Stimulated activated CD4-positive, alpha-beta T cell treated with anti-CD3 and anti-CD28 coated beads, Interleukin-4, amount 100 ng/mL, for 24 hours (primary cell): ENCODE data around the gene ZNF662.
"Not testable (repeated sequence)": the region's sequence is repeated elsewhere in the genome, so short reads cannot be mapped to it uniquely, and the experiment has no call there.

Experiments used
- DNase-seq: peaks from one replicate; pipeline ENCODE4 v3.0.0-alpha.2; 2020

Gene ZNF662

DNA sequence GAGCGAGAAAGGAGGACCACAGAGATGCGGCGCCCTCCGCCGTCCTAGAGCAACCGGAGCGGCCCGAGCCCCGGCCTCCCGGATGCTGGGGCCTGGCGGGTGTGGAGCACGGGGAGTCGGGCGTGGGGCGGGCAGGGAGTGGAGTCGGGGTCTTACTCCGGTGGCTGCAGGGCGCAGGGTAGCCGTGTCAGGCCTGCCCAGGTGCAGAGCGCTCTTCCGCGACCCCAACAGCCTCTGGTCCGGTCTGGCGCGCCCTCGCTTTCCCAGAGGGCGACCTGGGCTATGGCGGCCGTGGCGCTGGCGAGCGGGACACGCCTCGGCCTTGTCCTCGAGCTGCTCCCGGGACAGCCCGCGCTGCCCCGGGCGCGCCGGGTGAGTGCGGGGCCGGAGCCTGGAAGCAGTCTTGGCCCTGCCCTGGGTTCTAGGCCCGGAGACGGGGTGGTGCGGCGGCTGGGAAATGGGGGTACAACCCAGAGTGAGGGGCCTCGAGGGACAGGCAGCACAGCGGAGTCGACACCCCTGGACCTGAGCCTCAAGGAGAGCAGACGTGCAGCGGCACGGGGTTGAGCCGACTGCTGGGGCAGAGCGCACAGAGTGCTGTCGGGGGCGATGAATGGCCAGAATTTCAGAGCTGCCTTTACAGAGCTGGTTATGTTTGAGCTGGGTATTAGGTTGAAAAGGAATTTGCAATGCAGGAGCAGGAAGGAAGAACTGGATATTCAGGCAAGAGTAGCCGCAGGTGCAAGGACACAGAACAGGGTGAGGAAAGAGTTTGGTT lies at the start of gene ZNF662:
Gene ZNF662 (plus strand): TSS at position 73 of the 778 bp plus-strand sequence. CDS start 1,973 bp downstream, outside the sequence.
- no peak for DNase-seq

DNA sequence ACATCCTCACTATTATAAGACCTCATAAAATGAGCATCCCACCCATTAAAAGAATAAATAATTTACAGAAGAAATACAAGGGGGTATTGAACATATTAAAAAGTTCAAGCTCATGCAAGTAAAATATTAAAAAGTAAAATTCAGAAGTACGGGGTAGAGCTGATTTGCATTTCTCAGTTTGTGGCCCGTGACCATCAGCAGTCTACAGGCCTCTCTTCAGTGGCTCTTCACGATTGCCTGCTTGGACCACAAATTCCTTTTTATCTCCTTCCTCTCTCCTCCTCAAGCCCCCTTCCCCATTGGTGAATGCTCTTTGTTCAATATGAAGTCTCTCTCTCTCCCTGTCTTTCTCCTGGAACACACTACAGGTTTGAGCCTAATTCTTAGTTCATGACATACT lies 49.4 kb upstream of the ZNF662 start:
- DNase-seq = no peak

DNA sequence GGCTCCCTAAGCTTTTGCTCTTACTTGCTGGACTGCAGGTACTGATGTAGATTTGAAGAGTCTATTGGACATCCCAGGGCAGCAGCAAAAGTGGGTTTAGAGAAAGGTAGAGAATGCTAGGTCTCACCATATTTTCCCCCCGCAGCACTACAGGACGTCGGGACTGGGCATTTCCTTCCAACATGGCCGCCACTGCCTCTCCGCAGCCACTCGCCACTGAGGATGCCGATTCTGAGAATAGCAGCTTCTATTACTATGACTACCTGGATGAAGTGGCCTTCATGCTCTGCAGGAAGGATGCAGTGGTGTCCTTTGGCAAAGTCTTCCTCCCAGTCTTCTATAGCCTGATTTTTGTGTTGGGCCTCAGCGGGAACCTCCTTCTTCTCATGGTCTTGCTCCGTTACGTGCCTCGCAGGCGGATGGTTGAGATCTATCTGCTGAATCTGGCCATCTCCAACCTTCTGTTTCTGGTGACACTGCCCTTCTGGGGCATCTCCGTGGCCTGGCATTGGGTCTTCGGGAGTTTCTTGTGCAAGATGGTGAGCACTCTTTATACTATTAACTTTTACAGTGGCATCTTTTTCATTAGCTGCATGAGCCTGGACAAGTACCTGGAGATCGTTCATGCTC lies 41.5 kb upstream of the ZNF662 start:
- DNase-seq = no peak

DNA sequence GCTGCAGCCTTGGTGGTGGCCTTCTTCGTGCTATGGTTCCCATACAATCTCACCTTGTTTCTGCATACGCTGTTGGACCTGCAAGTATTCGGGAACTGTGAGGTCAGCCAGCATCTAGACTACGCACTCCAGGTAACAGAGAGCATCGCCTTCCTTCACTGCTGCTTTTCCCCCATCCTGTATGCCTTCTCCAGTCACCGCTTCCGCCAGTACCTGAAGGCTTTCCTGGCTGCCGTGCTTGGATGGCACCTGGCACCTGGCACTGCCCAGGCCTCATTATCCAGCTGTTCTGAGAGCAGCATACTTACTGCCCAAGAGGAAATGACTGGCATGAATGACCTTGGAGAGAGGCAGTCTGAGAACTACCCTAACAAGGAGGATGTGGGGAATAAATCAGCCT lies 40.7 kb upstream of the ZNF662 start:
- DNase-seq = no peak

DNA sequence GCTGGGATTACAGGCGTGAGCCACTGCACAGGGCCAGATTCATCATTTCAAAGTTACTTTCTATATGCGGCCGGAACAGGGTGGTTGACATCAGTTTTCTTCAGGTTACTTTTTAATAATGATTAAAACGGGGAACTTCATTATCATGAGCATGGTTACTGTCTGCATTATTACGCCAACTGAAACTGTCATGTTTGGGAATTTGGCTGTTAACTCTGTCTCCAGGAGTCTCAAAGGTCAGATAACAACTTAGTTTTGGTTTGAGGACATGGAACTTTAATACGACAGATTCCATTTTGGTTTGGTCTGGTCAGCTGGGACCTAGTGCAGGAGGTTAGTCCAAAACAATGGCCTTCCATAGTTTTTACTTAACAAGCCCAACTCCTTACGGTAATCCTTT lies 38.8 kb upstream of the ZNF662 start:
- DNase-seq = no peak

DNA sequence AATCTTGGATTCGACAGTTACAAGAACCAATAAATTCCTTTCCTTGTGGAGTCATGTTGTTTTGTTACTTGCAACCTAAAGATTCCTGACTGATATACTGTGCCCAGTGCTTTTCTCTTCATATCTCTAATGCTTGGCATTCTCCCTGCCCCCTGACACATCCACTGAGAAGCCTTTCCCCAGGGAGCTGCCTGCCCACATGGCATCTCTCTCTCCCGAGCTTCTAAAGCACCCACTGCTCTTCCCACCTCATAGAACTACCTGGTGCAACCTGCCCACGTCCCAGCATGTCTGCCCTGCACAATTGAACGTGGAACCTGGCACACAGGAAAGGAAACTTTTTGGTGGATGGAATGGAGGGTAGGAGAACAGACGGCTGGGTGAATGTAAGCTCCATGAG lies 37.1 kb upstream of the ZNF662 start:
- no peak for DNase-seq

DNA sequence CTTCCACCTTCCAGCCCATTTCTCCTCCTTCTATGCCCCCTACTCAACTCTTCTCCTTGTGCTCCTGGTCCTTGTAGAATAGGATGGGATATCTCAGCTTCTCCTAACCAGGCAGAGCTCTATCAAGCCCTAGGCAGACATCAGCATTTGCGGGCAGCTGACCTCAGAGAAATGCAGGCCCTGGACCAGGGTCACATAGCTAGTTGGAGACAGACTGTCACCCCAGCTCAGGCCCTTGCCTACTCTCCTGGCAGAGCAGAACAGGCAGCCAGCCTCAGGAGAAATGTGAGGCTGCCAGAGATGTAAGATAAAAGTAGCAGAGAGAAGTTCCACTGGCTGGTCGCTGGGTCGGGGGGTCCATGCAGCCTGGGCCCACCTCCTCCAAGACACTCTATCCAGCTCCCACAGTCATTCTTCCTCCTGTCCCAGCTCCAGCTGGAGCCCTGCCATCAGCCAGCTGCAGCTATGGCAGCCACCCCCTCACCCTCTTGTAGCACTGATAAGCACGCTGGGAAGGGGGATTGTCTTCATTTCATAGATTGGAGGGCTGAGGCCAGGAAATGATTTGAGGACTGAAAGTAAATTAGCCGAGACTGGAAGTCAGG lies 34.2 kb upstream of the ZNF662 start:
- DNase-seq = no peak

DNA sequence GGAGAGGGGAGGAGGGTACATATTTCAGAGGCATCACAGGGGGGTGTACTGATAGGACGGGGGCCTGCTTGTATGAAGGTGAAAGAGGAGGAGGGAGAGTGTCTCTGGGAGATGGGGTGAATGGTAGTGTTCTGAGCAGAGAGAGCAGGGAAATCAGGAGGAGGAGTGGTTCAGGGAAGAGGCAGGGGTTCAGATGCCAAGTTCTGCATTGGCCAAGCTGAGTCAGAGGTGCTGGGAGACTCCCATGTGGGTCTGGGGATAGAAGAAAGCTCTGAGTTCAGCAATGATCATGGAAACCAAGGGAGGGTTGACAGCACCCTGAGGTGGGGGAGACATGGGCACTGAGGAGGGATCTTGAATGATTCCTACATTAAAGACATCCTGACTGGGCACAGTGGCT lies 33.2 kb upstream of the ZNF662 start:
- no peak for DNase-seq

DNA sequence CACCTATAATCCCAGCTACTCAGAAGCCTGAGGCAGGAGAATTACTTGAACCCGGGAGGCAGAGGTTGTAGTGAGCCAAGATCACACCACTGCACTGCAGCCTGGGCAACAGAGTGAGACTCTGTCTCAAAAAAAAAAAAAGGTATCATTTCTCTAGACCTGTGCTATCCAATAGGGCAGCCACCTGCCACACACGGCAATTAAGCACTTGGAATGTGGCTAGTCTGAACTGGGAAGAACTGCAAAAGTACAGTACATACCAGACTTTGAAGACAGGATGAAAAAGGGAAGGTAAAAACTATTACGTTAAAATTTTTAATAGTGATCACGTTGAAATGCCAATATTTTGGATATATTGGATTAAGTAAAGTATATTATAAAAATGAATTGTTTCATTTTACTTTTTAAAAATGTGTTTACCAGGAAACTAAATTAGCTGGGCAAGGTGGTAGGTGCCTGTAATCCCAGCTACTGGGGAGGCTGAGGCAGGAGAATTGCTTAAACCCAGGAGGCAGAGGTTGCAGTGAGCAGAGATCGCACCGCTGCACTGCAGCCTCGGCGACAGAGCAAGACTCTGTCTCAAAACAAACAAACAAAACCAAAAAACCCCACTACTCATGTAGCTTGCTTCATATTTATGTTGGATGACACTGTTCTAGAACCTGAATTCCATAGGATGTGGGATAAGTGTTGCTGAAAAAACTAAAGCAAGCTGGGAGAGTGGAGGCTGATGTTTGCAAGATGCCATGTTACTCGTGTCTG lies 32.5 kb upstream of the ZNF662 start:
- no peak for DNase-seq

DNA sequence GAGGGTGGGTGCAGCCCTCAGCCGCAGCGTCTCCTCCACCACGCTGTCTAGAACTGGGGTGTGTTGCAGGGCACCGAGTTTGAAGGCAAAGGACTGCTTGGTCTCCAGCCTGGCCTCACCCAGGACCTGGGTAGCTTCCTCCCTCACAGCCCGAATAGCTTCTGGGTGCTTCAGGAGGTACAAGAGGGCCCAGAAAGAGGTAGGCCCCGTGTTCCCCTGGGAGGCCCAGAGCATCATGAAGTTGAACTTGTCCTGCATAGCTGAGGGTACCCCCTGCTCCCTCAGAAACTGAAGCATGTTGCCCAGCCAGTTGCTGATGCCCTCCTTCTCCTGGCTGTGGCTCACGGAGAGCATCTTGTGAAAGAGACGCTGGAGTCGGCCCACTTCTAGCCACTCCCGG lies 31.2 kb upstream of the ZNF662 start:
- no peak for DNase-seq

DNA sequence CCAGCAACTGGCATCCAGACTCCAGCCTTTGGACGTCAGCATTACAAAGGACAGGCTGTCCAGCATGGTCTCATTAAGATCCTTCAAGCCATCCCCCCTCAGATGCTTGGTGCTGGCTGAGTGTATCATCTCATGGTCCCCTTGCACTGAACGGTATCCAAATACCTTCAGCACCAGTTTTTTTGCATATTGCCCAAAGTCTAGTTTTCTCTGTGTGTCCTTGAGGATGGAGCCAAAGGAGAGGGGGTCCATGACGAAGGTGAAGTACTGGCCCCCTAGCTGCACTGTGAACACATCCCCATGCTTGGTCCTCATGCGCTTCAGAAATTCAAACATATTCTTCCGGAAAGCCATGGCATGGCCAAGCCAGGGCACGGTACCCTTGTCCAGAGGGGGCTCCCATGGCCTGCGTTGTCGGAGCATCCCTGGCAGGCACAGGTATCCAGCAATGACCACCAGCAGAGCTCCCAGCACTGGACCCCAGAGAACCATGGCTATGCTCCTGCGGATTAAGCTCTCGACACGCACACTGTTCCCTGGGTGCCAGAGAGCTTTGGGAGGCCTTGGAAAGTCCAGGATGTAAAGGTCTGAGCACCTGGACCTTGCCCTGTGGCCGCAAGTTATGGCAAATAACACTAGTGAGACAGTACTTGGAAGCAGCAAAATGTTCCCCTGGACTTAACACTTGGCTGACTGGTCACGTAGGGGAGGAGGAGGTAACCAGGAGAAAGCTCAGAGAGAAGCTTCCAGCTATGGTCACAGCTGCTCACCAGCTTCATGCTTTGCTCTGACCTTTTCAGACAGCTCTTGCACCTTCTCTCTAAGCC lies 30.4 kb upstream of the ZNF662 start, which contains the start of gene CYP8B1:
Gene CYP8B1 (minus strand): TSS at position 555 of the 827 bp plus-strand sequence. CDS start 63 bp downstream, at position 492.
- DNase-seq = no peak

DNA sequence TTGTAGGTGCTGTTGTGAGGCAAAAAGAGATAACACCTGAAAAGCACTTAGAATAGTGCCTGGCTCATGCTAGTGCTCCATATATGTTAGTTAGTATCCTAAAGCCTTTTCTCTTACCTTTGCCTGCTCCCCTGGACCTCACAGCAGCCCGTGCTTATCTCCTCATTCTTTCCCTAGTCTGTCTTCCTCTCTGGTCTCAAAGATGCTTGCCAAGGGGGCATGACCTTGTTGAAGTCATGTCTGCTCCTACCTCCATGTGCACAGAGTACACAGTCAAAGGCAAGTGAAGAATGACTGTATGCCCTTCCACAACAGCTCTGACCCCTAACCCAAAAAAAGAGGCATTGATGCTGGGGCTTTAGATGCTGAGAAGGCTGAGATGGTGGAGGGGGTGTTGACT lies 29.5 kb upstream of the ZNF662 start:
- no peak for DNase-seq

DNA sequence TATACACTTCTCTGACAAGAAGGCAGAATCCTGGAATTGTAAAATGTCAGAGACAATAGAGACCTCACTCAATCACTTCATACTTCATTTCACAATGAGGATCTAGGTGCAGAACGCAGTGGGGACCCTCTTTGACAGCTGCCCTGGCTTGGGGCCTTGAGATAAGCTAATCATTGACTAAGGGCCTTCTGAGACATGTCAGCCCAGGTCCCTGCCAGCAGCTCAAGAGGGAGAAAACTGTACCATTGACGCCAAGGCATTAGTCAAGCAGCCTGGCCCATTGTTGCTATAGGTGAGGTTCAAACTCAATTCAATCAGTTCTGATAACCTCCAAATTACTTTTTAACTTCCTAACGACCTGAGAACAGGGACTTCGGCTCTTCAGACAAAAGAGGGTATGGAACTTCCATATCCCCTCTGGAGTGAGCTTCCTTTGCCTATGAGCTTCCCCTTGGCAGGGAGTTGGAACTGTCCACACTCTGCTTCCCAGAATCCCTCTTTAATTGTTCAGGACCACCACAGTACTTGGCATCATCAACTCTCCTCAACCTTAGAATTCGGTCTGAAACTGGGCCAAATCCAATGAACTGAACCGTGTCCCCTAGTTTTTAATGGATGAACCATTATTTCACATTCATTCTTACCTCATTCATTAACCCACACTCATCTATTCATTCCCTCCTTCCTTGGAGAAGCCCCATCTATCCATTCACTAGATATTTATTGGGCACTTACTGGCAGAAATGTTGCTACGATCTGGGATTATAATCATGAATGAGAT lies 28.8 kb upstream of the ZNF662 start:
- DNase-seq = no peak

DNA sequence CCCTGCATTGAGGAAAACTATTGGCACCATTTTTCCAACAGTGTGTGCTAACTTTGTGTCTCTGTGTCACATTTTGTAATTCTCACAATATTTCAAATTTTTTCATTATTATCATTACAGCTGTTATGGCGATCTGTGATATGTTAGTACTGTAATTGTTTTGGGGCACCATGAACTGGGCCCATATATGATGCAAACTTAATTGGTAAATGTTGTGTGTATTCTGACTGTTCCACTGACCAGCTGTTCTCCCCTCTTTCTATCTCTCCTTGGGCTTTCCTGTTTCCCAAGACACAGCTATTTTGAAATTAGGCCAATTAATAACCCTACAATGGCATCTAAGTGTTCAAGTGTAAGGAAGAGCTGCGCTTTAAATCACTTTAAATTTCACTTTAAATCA lies 28.1 kb upstream of the ZNF662 start:
- DNase-seq = no peak

DNA sequence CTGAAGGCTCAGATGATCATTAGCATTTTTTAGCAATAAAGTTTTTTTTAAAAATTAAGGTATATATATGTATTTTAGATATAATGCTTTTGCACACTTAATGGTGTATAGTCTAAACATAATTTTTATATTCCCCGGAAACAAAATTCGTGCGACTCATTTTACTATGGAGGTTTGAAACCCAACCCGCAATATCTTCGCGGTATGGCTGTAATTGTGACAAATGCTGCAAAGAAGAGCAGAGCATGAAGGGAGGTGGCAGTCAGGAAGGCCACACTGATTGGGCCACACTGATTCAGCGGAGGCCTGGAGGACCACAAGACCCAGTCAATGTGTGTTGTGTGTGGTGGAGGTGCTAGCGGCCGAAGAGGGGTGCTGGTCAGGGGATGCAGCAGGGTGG lies 25.8 kb upstream of the ZNF662 start:
- no peak for DNase-seq

DNA sequence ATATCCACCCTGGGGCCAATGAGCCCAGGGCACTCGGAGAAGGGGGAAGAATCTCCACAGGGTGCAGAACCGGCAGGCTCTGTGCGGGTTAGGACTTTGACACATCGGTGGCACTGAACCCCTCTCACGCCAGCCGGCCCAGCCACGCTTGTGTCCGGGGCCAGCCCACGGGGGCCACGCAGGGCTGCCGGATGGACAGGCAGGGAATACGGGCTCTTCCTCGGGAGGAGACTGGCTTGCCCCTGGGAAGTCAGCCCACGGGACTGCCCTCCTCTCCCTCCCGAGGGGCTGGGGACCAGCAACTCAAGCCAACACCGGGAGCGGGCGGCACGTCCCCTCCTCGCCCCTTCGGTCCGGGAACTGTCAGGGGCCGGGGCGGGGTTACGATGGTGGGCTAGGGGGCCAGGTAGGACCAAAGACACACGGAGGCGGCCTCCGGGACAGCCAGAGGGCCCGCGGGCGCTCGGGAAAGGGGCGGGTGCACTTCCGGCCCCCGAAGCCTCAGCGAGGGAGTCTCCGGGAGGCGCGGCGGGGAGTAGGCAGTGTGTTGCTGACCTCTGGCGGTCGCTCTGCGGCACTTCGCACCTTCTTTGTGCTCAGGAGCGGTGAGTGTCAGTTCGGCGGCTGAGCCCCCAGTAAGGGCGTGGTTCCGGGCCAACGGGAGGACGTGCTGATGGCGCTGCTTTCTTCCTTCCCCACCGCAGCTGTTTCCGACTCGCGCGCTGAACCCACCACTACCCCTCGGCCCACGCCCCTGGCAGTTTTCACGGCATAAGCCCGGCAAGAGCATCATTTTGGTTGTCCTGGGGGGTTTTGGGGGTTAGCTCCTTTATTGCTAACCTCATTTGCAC lies 25.1 kb upstream of the ZNF662 start:
- peak; percentile 88 for DNase-seq

DNA sequence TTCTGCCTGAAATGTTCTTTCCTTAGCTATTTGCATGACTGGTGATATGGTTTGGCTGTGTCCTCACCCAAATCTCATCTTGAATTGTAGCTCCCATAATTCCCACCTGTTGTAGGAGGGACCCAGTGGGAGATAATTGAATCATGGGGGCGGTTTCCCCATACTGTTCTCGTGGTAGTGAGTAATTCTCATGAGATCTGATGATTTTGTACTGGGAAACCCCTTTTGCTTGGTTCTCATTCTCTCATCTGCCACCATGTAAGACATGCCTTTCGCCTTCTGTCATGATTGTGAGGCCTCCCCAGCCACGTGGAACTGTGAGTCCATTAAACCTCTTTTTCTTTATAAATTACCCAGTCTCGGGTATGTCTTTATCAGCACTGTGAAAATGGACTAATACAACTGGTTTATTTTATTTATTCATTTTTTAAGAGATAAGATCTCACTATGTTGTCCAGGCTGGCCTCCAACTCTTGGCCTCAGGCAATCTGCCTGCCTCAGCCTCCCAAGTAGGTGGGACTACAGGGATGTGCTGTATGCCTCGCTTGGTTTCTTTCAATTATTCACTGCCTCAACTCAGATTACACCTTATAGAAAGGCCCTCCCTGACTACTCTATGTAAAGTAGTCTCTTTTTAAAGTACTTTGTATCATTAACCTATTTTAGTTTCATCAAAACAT lies 22.6 kb upstream of the ZNF662 start:
- not testable (repeated sequence) for DNase-seq

DNA sequence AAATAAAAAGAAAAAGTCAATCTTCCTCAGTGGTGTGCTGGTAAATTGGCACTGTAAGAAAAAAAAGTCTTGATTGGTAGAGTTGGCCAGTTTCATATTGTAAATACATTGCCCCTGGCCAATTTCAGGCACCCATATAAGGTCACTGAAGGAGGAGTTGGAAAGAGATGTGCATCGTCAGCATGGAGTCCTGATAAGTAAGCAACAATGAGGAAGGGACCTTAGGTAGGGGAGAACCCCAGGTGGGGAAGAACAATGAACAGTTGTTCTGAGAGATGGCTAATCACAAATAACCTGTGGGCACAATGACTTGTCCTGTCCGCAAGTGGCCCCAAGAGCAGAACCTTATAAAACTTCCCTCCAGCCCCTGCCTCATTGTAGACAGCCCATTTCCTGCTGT lies 21.6 kb upstream of the ZNF662 start:
- DNase-seq = no peak

DNA sequence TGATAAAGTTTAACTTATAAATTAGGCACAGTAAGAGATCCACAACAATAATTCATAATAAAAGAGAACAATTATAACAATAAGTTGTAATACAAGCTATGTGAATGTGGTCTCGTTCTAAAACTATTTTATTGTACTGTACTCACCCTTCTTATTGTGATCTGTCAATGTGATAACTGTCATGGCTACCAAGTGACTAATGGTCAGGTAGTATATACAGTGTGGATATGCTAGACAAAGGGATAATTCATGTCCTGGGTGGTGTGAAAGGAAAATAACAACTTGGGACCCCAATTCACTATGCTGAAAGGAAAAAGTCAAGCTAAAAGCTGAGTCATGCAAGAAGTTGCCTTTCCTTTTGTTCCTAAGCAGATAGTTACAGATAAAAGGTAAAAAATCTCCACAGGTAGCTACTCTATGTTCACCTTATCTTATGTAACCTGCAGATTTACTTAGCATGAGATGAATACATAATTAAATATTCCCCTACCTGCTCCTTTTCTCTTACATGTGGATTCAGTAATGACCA lies 19.6 kb upstream of the ZNF662 start:
- no peak for DNase-seq

DNA sequence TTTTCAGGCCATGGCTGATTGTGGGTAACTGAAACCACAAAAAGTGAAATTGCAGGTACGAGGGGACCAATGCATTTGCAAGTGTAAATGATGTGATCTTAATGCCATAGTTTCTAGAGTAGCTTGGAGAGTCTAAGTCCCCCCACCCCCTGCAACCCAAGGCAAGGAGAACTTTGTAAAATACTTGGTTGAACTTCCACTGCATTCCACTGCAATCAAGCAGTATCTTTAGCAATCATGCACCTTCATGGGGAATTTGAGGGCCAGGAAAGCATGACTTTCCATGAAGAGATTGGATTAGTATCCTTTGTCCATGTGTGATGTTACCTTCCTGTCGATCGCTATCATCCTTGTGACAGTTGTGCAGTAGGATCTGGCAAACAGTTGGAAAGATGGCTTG lies 18.9 kb upstream of the ZNF662 start:
- no peak for DNase-seq
